ENCODE measurements around the gene STX8.

GRCh38 chr17:9212376-9213302, 363.0 kb downstream of the STX8 start:
- TF ChIP-seq POLR2A (IDR thresholded peaks at IDR 0.05) = no peak
- TF ChIP-seq CTCF (IDR thresholded peaks at IDR 0.05) = no peak
